ENCODE results near the gene CHRDL1.

The CHRDL1 gene

DNA sequence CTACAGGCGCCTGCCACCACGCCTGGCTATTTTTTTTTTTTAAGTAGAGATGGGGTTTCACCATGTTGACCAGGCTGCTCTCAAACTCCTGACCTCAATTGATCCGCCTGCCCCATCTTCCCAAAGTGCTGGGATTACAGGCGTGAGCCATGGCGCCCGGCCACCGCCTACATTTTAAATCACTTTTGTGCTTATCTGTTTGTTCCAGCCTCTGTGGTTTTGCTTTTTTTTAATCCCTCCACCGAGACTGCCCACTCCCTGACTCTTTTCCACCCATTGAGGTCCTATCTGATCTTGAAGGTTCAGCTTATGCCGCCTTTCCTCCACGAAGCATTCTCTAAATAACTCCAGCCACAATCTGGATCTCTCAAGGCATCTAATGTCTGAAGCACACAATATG is 73.5 kb downstream of the CHRDL1 start:
- no peak overlapping the region for H3K27ac ChIP-seq
- TF ChIP-seq, protein P1, sequence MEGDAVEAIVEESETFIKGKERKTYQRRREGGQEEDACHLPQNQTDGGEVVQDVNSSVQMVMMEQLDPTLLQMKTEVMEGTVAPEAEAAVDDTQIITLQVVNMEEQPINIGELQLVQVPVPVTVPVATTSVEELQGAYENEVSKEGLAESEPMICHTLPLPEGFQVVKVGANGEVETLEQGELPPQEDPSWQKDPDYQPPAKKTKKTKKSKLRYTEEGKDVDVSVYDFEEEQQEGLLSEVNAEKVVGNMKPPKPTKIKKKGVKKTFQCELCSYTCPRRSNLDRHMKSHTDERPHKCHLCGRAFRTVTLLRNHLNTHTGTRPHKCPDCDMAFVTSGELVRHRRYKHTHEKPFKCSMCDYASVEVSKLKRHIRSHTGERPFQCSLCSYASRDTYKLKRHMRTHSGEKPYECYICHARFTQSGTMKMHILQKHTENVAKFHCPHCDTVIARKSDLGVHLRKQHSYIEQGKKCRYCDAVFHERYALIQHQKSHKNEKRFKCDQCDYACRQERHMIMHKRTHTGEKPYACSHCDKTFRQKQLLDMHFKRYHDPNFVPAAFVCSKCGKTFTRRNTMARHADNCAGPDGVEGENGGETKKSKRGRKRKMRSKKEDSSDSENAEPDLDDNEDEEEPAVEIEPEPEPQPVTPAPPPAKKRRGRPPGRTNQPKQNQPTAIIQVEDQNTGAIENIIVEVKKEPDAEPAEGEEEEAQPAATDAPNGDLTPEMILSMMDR (conservative IDR thresholded peaks at IDR 0.05), result no peak

DNA sequence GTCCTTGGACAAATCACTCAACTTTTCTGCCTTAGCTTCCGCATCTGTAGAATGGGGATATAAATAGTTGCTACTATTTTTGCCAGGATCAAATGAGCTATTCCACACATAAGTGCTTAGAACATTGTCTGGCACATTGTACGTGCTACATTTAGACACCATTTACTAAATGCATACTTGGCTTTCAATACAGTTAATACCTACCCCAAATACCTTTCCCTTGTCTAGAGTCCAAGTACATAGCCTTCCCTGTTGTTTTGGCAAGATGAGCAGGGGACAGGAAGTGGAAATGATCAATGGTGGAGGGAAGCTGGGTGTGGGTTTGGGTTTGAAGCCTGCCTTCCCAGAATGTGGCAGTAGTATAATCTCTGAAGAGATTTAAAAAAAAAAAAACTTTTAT is 82.0 kb downstream of the CHRDL1 start:
- TF ChIP-seq, protein P1 (conservative IDR thresholded peaks at IDR 0.05), result no peak
- H3K27ac ChIP-seq, result no peak overlapping the region

DNA sequence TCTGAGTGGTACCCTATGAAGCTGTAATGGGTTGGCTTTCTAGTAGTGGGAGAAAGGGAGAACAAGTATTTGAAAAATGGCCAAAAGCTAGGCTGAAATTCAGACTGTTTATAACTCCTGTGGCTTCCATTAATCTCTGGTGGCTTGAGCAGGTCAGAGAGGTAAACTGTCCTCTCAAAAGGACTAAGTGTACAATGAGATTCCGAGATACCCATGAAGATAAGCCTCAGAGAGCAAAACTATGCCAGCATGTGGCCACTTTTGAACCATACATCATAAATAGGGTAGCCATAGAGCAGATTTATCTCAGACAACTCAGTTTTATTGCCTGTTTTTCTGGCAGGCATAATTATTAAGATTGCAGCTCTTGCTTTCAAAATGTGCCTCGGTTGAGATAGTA is 89.2 kb downstream of the CHRDL1 start:
- TF ChIP-seq, protein P1 (conservative IDR thresholded peaks at IDR 0.05), result no peak
- H3K27ac ChIP-seq, result no peak overlapping the region

DNA sequence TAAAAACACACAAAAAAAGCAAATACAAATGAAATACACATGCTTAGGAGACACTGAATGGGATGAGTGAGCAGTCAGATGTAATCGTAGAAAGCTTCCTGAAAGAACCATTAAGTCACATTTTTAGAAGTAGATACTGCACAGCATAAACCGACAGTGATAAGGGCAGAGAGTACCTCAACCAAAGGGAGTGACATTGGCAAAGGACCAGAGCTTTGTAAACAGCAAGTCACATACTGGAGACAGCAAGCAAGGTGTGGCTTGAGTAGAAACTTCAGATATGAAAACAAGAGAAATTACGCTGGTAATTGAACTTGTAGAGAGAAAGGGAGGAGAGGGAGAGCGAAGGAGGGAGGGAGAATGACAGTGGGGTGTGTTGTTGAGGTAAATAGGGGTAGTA is 92.0 kb downstream of the CHRDL1 start:
- TF ChIP-seq, protein P1 (conservative IDR thresholded peaks at IDR 0.05), result no peak

DNA sequence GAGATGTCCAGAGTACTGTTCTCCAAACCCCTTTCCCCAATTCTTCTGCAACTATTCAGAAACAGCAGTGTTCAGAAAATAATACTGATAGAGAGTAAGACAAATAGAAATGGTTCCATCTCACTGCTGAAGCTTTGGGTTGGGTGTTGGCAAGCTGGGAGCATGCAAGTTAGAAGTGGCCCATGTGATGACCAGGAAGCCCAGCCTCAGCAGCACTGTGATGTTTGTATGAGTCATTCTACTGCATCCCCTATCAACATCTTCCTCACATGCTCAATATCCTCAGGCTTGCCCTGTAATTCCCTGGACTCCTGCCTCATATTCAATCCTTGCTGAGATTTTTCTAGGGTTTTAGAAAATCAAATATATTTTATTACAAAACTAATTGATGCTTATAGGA is 96.5 kb downstream of the CHRDL1 start:
- no peak overlapping the region for H3K27ac ChIP-seq
- TF ChIP-seq, protein P1 (conservative IDR thresholded peaks at IDR 0.05), result no peak

More for the DNA sequence above, 92.0 kb downstream of the CHRDL1 start:
- H3K27ac ChIP-seq, result no peak overlapping the region

DNA sequence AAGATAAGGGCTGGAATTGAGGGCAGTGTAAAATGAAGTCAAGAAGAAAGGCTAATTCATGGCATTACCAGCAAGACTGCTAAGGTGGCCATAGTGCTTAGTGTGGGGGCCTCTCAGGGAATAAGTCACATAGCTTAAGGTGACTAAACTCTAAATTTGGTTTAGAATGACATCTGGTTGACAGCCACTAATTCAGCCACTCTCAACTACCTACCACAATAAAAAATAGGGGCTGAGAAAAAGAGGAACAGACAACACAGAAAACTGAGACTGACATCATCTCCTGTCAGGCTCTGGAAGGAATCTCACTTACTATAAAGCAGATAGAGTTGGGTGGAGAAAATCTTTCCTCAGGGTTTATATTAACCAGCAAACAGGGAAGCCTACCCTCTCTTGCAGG is 96.9 kb downstream of the CHRDL1 start:
- TF ChIP-seq, protein P1 (conservative IDR thresholded peaks at IDR 0.05), result no peak
- H3K27ac ChIP-seq, result no peak overlapping the region

DNA sequence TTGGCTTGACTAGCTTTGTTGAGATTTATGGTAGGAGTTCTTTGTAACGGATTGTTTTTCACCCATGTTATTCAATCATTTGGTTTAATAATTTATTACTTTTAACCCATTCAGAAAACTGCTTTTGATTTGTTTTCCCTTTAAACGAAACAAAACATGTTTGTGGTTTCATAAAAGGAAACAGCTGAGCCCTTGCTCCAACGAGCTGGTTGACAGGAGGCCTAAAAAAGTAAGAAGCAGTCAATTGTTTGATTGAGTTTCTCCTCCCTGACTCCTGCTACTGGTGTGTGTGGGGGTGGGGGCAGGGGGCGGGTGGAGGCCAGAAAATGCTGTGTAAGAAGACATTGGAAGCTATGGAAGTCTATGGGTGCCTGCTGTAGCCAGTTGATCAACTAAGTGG is 102.8 kb downstream of the CHRDL1 start:
- TF ChIP-seq, protein P1 (conservative IDR thresholded peaks at IDR 0.05), result no peak
- no peak overlapping the region for H3K27ac ChIP-seq

DNA sequence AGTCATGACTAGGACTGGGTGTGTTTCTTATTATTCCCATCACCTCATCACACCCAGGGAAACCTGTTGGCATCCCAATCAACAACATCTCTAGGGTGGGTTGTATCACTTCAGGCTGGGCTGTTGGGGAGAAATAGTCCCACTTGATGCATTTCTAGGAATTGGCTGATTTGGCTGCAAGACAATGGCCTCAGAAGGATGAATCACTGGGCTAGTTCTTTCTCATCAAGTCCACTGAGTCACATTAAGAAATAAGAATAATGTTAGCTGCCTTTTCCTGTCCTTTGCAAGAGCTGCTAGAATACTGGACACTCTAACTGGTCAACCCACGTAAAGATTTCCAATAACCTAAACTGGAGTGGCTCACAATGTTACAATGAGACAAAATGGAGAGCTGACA is 104.2 kb downstream of the CHRDL1 start:
- TF ChIP-seq, protein P1 (conservative IDR thresholded peaks at IDR 0.05), result no peak
- no peak overlapping the region for H3K27ac ChIP-seq

Measured in VCaP (cell line).